Measurements from ENCODE around the gene SIRT3. TPM values are rescaled to one million over a fixed set of nuclear protein-coding genes. Genes with fewer than 3 reads are reported as not detected.

Gene SIRT3
- total RNA-seq, 2 donors from 2014 or later: 22.1 to 22.6 TPM

- peak overlapping the region; percentile 88 to 99 (median 98) for H3K27ac ChIP-seq
- H3K4me3 ChIP-seq: peak overlapping the region; percentile 70 to 97
- H3K27me3 ChIP-seq: no peaks in the 10 kb centered on the region
- H3K9me3 ChIP-seq: no peaks in the 10 kb centered on the region
- ATAC-seq (no peak), DNase-seq (peak in 1 of 4 donors; percentile 16)
- peaks cover 48% of the 10 kb centered on the region for H3K4me1 ChIP-seq
- TF ChIP-seq POLR2A (IDR thresholded peaks at IDR 0.05): no peak
- no peak for TF ChIP-seq CTCF (IDR thresholded peaks at IDR 0.05)
- H3K36me3 ChIP-seq (replicated peaks in 1 of 2; ENCODE audit: insufficient read depth in 1 of 2, low read depth in 2 of 2): peaks cover 11 to 29% of the 10 kb centered on the region in 2 donors
- intact Hi-C loops (cut with DNase I): no loop called here
- 0 to 2% methylated on average over 23 to 26 of the region's 26 CpGs for WGBS, 2 donors
These were observed 27.3 kb downstream of the SIRT3 start for GRCh38 chr11:208917-209260.

GRCh38 chr11:208181-208916 lies 27.8 kb downstream of the SIRT3 start:
- peak; percentile 80 to 82 (median 80) for DNase-seq

GRCh38 chr11:207863-208180 lies 28.3 kb downstream of the SIRT3 start:
- Histone ChIP-seq H3K27ac (peak overlapping the region; percentile 88 to 99 (median 98)), H3K36me3 (replicated peaks in 1 of 2; ENCODE audit: insufficient read depth in 1 of 2, low read depth in 2 of 2) (peaks cover 11 to 28% of the 10 kb centered on the region in 2 donors), H3K9me3 (no peaks in the 10 kb centered on the region), H3K27me3 (no peaks in the 10 kb centered on the region), H3K4me1 (peaks cover 51% of the 10 kb centered on the region), H3K4me3 (peak overlapping the region; percentile 70 to 97)
- WGBS, 2 donors: 0 to 2% methylated on average over 4 to 27 of the region's 27 CpGs
- intact Hi-C loops (cut with DNase I): no loop called here
- DNase-seq (peak in 1 of 4 donors; percentile 58), ATAC-seq (peak; percentile 2)
- TF ChIP-seq POLR2A (IDR thresholded peaks at IDR 0.05) (no peak), CTCF (IDR thresholded peaks at IDR 0.05) (no peak)

More at GRCh38 chr11:208181-208916, 27.8 kb downstream of the SIRT3 start:
- peak; percentile 69 for ATAC-seq
- Histone ChIP-seq H3K4me1 (peaks cover 51% of the 10 kb centered on the region), H3K9me3 (no peaks in the 10 kb centered on the region), H3K27me3 (no peaks in the 10 kb centered on the region), H3K36me3 (replicated peaks in 1 of 2; ENCODE audit: insufficient read depth in 1 of 2, low read depth in 2 of 2) (peaks cover 11 to 32% of the 10 kb centered on the region in 2 donors), H3K27ac (peak overlapping the region; percentile 88 to 99 (median 98)), H3K4me3 (peak overlapping the region; percentile 70 to 97)
- peak; percentile 67 to 82 (median 69) for TF ChIP-seq POLR2A (IDR thresholded peaks at IDR 0.05)
- TF ChIP-seq CTCF (IDR thresholded peaks at IDR 0.05): no peak
- intact Hi-C loops (cut with DNase I): no loop called here
- WGBS, 2 donors: 0 to 1% methylated on average over 34 to 57 of the region's 57 CpGs

- peak; percentile 91 for ATAC-seq
- intact Hi-C loops (cut with DNase I): no loop called here
These were observed 28.8 kb downstream of the SIRT3 start, which contains the start of the genes BET1L and RIC8A for GRCh38 chr11:207208-207862. BET1L (minus strand) TSS chr11:207399; CDS start chr11:207321, 78 bp downstream. RIC8A (plus strand) TSS chr11:207708; CDS start chr11:208855, 1,147 bp downstream.

More at GRCh38 chr11:207208-207862, 28.8 kb downstream of the SIRT3 start, which contains the start of the genes BET1L and RIC8A:
- DNase-seq: peak; percentile 95 to 98 (median 96)
- Histone ChIP-seq H3K27ac (peak within 1 kb of the TSS; percentile 88 to 99 (median 98)), H3K36me3 (replicated peaks in 1 of 2; ENCODE audit: insufficient read depth in 1 of 2, low read depth in 2 of 2) (peaks cover 9 to 25% of the 10 kb centered on the region in 2 donors), H3K4me1 (peaks cover 51% of the 10 kb centered on the region), H3K9me3 (no peaks in the 10 kb centered on the region), H3K4me3 (peak within 1 kb of the TSS; percentile 87 to 97), H3K27me3 (no peaks in the 10 kb centered on the region)
- WGBS, 2 donors: 0% methylated on average over 62 of the region's 63 CpGs; no CpG with 5 or more reads in 1 of the 2 donors
- TF ChIP-seq POLR2A (IDR thresholded peaks at IDR 0.05) (peak; percentile 82 to 96 (median 91)), CTCF (IDR thresholded peaks at IDR 0.05) (no peak)

Data from body of pancreas (tissue), 4 donors.